NT2/D1 (cell line): Measurements from ENCODE around the gene TGFB1I1.
"Not testable (repeated sequence)": the region's sequence is repeated elsewhere in the genome, so short reads cannot be mapped to it uniquely, and the experiment has no call there.

Source experiments
- DNase-seq: peaks from one replicate; pipeline ENCODE4 v3.0.0-alpha.2; 2011; ENCODE audit warnings: low read depth, low spot score
- H3K27me3 ChIP-seq: 2 replicates; pipeline ENCODE4 v1.6.0; 2011; ENCODE audit warnings: mild to moderate bottlenecking; ENCODE audit not compliant: insufficient read length, insufficient read depth
- H3K36me3 ChIP-seq: 2 replicates; pipeline ENCODE4 v1.6.1; 2011; ENCODE audit warnings: mild to moderate bottlenecking, low read length, mixed read lengths; ENCODE audit not compliant: insufficient read depth, insufficient read length
- H3K4me1 ChIP-seq: 2 replicates; pipeline ENCODE4 v1.5.1; 2011; ENCODE audit not compliant: insufficient read depth, insufficient read length
- H3K4me3 ChIP-seq: 2 replicates; pipeline ENCODE4 v1.5.1; 2011; ENCODE audit warnings: low read depth; ENCODE audit not compliant: insufficient read length
- H3K9ac ChIP-seq: 2 replicates; pipeline ENCODE4 v1.6.0; 2011; ENCODE audit warnings: low read depth; ENCODE audit not compliant: insufficient read length
- H3K9me3 ChIP-seq: 2 replicates; pipeline ENCODE4 v1.5.1; 2011; ENCODE audit warnings: mild to moderate bottlenecking, low read length; ENCODE audit not compliant: insufficient read depth
- SUZ12 ChIP-seq: IDR thresholded peaks from 2 replicates; pipeline ENCODE4 v1.6.1; 2011; ENCODE audit not compliant: insufficient read length, insufficient read depth; ENCODE audit errors: extremely low read depth
- YY1 ChIP-seq: IDR thresholded peaks from 2 replicates; pipeline ENCODE4 v1.6.1; 2011; ENCODE audit not compliant: insufficient read length, insufficient read depth
- ZNF274 ChIP-seq: IDR thresholded peaks from 2 replicates; pipeline ENCODE4 v1.6.1; 2011; ENCODE audit warnings: mild to moderate bottlenecking, low read depth, low read length

The TGFB1I1 gene

GRCh38 chr16:31517800-31518402 is 45.9 kb downstream of the TGFB1I1 start:
- peaks cover 2% of the 10 kb centered on the region for H3K27me3 ChIP-seq
- no peak overlapping the region for H3K4me3 ChIP-seq
- no peaks in the 10 kb centered on the region for H3K36me3 ChIP-seq
- DNase-seq: no peak
- no peaks in the 10 kb centered on the region for H3K4me1 ChIP-seq
- H3K9ac ChIP-seq: no peak overlapping the region
- no peak for TF ChIP-seq SUZ12
- TF ChIP-seq ZNF274: no peak
- no peak for TF ChIP-seq YY1
- H3K9me3 ChIP-seq: peaks cover 13% of the 10 kb centered on the region; the same call in 1 of the 2 replicates

- Histone ChIP-seq H3K36me3 (no peaks in the 10 kb centered on the region), H3K9ac (no peak overlapping the region), H3K9me3 (peaks cover 13% of the 10 kb centered on the region; the same call in 1 of the 2 replicates), H3K4me1 (no peaks in the 10 kb centered on the region), H3K27me3 (peaks cover 2% of the 10 kb centered on the region), H3K4me3 (no peak overlapping the region)
- TF ChIP-seq YY1: no peak
- no peak for TF ChIP-seq SUZ12
- TF ChIP-seq ZNF274: no peak
- DNase-seq: no peak
These were observed 47.9 kb downstream of the TGFB1I1 start for GRCh38 chr16:31519759-31520431.

GRCh38 chr16:31521368-31521767 is 49.4 kb downstream of the TGFB1I1 start:
- Histone ChIP-seq H3K4me1 (no peaks in the 10 kb centered on the region), H3K9ac (no peak overlapping the region), H3K27me3 (peaks cover 2% of the 10 kb centered on the region), H3K4me3 (no peak overlapping the region), H3K9me3 (peaks cover 12% of the 10 kb centered on the region; the same call in 1 of the 2 replicates), H3K36me3 (no peaks in the 10 kb centered on the region)
- DNase-seq: no peak
- TF ChIP-seq ZNF274 (no peak), SUZ12 (no peak), YY1 (no peak)

- Histone ChIP-seq H3K9ac (no peak overlapping the region), H3K27me3 (peaks cover 2% of the 10 kb centered on the region), H3K4me3 (no peak overlapping the region), H3K9me3 (peaks cover 9% of the 10 kb centered on the region; the same call in 1 of the 2 replicates), H3K36me3 (no peaks in the 10 kb centered on the region), H3K4me1 (no peaks in the 10 kb centered on the region)
- TF ChIP-seq SUZ12 (no peak), ZNF274 (no peak), YY1 (no peak)
- no peak for DNase-seq
These were observed 50.1 kb downstream of the TGFB1I1 start for GRCh38 chr16:31522071-31522470.

GRCh38 chr16:31523768-31524167 is 51.8 kb downstream of the TGFB1I1 start:
- H3K36me3 ChIP-seq, H3K9ac ChIP-seq, H3K4me3 ChIP-seq, DNase-seq, H3K4me1 ChIP-seq, H3K9me3 ChIP-seq: not testable (repeated sequence)
- H3K27me3 ChIP-seq: peaks cover 17% of the 10 kb centered on the region

GRCh38 chr16:31525113-31525512 is 53.2 kb downstream of the TGFB1I1 start:
- no peak for TF ChIP-seq ZNF274
- TF ChIP-seq SUZ12: no peak
- TF ChIP-seq YY1: no peak
- Histone ChIP-seq H3K9ac (no peak overlapping the region), H3K27me3 (peaks cover 29% of the 10 kb centered on the region), H3K36me3 (no peaks in the 10 kb centered on the region), H3K4me1 (peaks cover 7% of the 10 kb centered on the region), H3K4me3 (no peak overlapping the region), H3K9me3 (no peaks in the 10 kb centered on the region)
- DNase-seq: no peak
